ENCODE measurements around the gene USF2. TPM values are rescaled to one million over a fixed set of nuclear protein-coding genes. Genes with fewer than 3 reads are reported as not detected.

USF2 gene
- total RNA-seq, 1 experiment from 2014 or later: 121 TPM

GRCh38 chr19:35296644-35297514 lies 28.1 kb downstream of the USF2 start:
- BruUV-seq (replicated peaks): no TSS peak

GRCh38 chr19:35297515-35297848 lies 28.7 kb downstream of the USF2 start:
- POLR2A ChIA-PET: no interaction called here
- TF ChIP-seq POLR2AphosphoS5 (IDR thresholded peaks at IDR 0.05; ENCODE audit: low read depth, low read length): no peak
- no peak for TF ChIP-seq TCF7L2 (IDR thresholded peaks at IDR 0.05; ENCODE audit: low read depth, low read length)
- TF ChIP-seq SIN3A (IDR thresholded peaks at IDR 0.05; ENCODE audit: borderline replicate concordance, insufficient read depth, low read depth, low read length): no peak
- no peak for TF ChIP-seq REST (IDR thresholded peaks at IDR 0.05; ENCODE audit: insufficient read depth in 1 of 2, low read depth in 2 of 2, low read length in 1 of 2)
- TF ChIP-seq CTCF (IDR thresholded peaks at IDR 0.05): no peak
- Histone ChIP-seq H3K4me1 (ENCODE audit: control insufficient read depth, insufficient read depth, low read length) (no peaks in the 10 kb centered on the region), H3K27me3 (ENCODE audit: control insufficient read depth, insufficient read depth, low read length) (no peaks in the 10 kb centered on the region; the same call in 1 of the 2 replicates), H3K36me3 (ENCODE audit: control insufficient read depth, insufficient read depth, low read length) (no peaks in the 10 kb centered on the region), H3K27ac (ENCODE audit: low read length) (no peak overlapping the region), H3K9me3 (ENCODE audit: control insufficient read depth, insufficient read depth, low read depth, low read length) (no peaks in the 10 kb centered on the region), H3K4me3 (ENCODE audit: low read depth in 2 of 2, low read length in 2 of 2) (no peak overlapping the region)
- in situ Hi-C loops (cut with HindIII; ENCODE audit: low pct_unique_long_range_greater_than_20kb, low sequenced_read_pairs): no loop called here
- no TSS peak for BruUV-seq (replicated peaks)
- CTCF ChIA-PET: no interaction called here
- ATAC-seq: no peak
- no peak for DNase-seq (ENCODE audit: low read depth, low spot score)
- intact Hi-C loops (cut with micrococcal nuclease; ENCODE audit: unreplicated experiment): no loop called here

More at GRCh38 chr19:35296644-35297514, 28.1 kb downstream of the USF2 start:
- CTCF ChIA-PET: no interaction called here
- intact Hi-C loops (cut with micrococcal nuclease; ENCODE audit: unreplicated experiment): no loop called here
- Histone ChIP-seq H3K9me3 (ENCODE audit: control insufficient read depth, insufficient read depth, low read depth, low read length) (no peaks in the 10 kb centered on the region), H3K27me3 (ENCODE audit: control insufficient read depth, insufficient read depth, low read length) (no peaks in the 10 kb centered on the region; the same call in 1 of the 2 replicates), H3K4me3 (ENCODE audit: low read depth in 2 of 2, low read length in 2 of 2) (no peak overlapping the region), H3K27ac (ENCODE audit: low read length) (no peak overlapping the region), H3K36me3 (ENCODE audit: control insufficient read depth, insufficient read depth, low read length) (no peaks in the 10 kb centered on the region), H3K4me1 (ENCODE audit: control insufficient read depth, insufficient read depth, low read length) (no peaks in the 10 kb centered on the region)
- DNase-seq (ENCODE audit: low read depth, low spot score) (no peak), ATAC-seq (no peak)
- TF ChIP-seq POLR2AphosphoS5 (IDR thresholded peaks at IDR 0.05; ENCODE audit: low read depth, low read length) (no peak), SIN3A (IDR thresholded peaks at IDR 0.05; ENCODE audit: borderline replicate concordance, insufficient read depth, low read depth, low read length) (no peak), TCF7L2 (IDR thresholded peaks at IDR 0.05; ENCODE audit: low read depth, low read length) (no peak), REST (IDR thresholded peaks at IDR 0.05; ENCODE audit: insufficient read depth in 1 of 2, low read depth in 2 of 2, low read length in 1 of 2) (no peak), CTCF (IDR thresholded peaks at IDR 0.05) (no peak)
- POLR2A ChIA-PET: no interaction called here
- in situ Hi-C loops (cut with HindIII; ENCODE audit: low pct_unique_long_range_greater_than_20kb, low sequenced_read_pairs): no loop called here

Data from Panc1 (cell line).